Uterus (tissue), 4 donors: ENCODE measurements around the gene SEC16A. TPM values are rescaled to one million over a fixed set of nuclear protein-coding genes. Genes with fewer than 3 reads are reported as not detected.

ENCODE experiments used
- DNase-seq, 2 donors: peaks; one replicate each; pipeline ENCODE4 v3.0.0-alpha.2; 2019 to 2020
- H3K27ac ChIP-seq, 2 donors: fragments of 200-600 bp; sonication (generic); 1 replicate in 1 of 2; 2 replicates in 1 of 2; pipeline ENCODE4 v1.5.1; 2016 to 2018
- H3K27me3 ChIP-seq, 2 donors: fragments of 200-600 bp; sonication (generic); one replicate each; pipeline ENCODE4 v1.5.1; 2018 to 2019; ENCODE audit warnings: control low read depth in 1 of 2
- H3K36me3 ChIP-seq, 2 donors: fragments of 200-600 bp; sonication (generic); one replicate each; pipeline ENCODE4 v1.5.1; 2019; ENCODE audit warnings: control low read depth in 1 of 2
- H3K4me1 ChIP-seq, 2 donors: fragments of 200-600 bp; sonication (generic); one replicate each; pipeline ENCODE4 v1.5.1; 2018 to 2019; ENCODE audit warnings: control low read depth in 1 of 2
- H3K4me3 ChIP-seq, 2 donors: fragments of 200-600 bp; sonication (generic); 1 replicate in 1 of 2; 2 replicates in 1 of 2; pipeline ENCODE4 v1.5.1; 2018 to 2019; ENCODE audit warnings: mild to moderate bottlenecking in 1 of 2
- H3K9me3 ChIP-seq, 2 donors: fragments of 200-600 bp; sonication (generic); one replicate each; pipeline ENCODE4 v1.5.1; 2019; ENCODE audit warnings: control low read depth in 1 of 2
- POLR2A ChIP-seq, 2 donors: fragments of 450-650 bp; IDR thresholded peaks; one replicate each; pipeline ENCODE4 v1.6.1; 2016; ENCODE audit warnings: antibody characterized with exemption in 2 of 2, mild to moderate bottlenecking in 1 of 2, moderate library complexity in 1 of 2
- intact Hi-C: fragments of 100-400 bp; cut with DNase I; formaldehyde crosslinking; loops from one replicate; pipeline ENCODE4 v1.15.1; 2023; ENCODE audit warnings: low total_unique reads
- microRNA-seq: library from miRNA; unstranded; fragments of <30 nt; microRNA quantifications from one replicate; pipeline ENCODE4, GENCODE V29; 2016; ENCODE audit warnings: borderline microRNAs expressed, borderline replicate concordance
- small RNA-seq: library from RNA; depleted of rRNA; stranded (forward); fragments of <200 nt; gene quantifications from one replicate; pipeline ENCODE3, GENCODE V24; 2016
- total RNA-seq, 4 donors: library from RNA; depleted of rRNA in 3 of 4; stranded (reverse); fragments of >200 nt in 3 of 4; gene quantifications; one replicate each; pipeline versions ENCODE4 v1.1.0 to v1.2.4, GENCODE V29; 2014 to 2023
- TF ChIP-seq, protein P1 (sequence below), 4 experiments: fragments of 200-600 bp in 2 of 4; fragments of 450-650 bp in 2 of 4; sonication (generic) in 2 of 4; IDR thresholded peaks; one replicate each; pipeline ENCODE4 v1.5.1; 2016 to 2019; ENCODE audit warnings: antibody characterized with exemption in 4 of 4, mild to moderate bottlenecking in 2 of 4, moderate library complexity in 1 of 4
- donor health status: DM: yes; HTN: yes; CAD: no.

Gene SEC16A
- total RNA-seq, 4 donors from 2014 or later = 18.8 to 73.2 (median 35.1) TPM

DNA sequence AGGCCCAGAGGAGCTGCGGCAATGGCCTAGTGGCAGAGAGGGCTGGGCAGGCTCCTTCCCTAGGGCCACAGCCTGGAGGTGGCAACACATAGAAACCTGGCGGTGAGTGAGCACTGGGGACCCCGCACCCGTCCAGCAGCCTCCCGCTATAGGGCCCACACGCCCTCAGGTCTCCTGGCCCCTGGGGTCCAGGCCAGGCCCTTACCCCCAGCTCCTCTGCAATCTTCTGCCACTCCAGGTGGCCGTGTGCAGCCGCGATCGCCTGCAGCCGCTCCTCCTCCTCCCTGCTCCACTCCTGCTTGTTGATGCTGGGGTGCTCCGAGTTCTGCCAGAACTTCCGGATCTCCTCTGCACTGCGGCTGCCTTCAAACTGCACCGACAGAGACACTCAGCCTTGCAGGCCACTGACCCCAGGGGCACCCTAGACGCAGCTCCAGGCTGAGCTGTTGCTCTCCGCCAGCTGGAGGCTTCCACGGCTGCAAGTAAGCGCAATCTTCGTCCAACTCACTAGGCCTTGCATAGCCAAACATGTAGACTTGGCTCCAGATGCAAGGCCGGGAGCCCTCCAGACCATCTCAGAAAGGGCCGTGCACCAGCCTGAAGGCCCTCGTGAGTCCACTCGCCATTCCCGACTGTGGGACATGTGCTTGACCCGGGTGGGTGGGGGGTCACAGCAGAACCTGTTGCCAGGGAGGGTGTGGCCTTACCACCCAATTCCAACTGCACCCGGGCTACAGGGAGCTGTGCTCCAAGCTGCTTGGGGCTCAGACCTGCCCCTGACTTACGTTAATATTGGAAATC, 90.9 kb downstream of the SEC16A start:
- Histone ChIP-seq H3K4me1 (no peaks in the 10 kb centered on the region), H3K27ac (no peak overlapping the region), H3K9me3 (no peaks in the 10 kb centered on the region), H3K36me3 (no peaks in the 10 kb centered on the region), H3K27me3 (no peaks in the 10 kb centered on the region), H3K4me3 (no peak overlapping the region)
- intact Hi-C loops = no loop called here
- TF ChIP-seq, protein P1, sequence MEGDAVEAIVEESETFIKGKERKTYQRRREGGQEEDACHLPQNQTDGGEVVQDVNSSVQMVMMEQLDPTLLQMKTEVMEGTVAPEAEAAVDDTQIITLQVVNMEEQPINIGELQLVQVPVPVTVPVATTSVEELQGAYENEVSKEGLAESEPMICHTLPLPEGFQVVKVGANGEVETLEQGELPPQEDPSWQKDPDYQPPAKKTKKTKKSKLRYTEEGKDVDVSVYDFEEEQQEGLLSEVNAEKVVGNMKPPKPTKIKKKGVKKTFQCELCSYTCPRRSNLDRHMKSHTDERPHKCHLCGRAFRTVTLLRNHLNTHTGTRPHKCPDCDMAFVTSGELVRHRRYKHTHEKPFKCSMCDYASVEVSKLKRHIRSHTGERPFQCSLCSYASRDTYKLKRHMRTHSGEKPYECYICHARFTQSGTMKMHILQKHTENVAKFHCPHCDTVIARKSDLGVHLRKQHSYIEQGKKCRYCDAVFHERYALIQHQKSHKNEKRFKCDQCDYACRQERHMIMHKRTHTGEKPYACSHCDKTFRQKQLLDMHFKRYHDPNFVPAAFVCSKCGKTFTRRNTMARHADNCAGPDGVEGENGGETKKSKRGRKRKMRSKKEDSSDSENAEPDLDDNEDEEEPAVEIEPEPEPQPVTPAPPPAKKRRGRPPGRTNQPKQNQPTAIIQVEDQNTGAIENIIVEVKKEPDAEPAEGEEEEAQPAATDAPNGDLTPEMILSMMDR (IDR thresholded peaks at IDR 0.05) = no peak
- TF ChIP-seq POLR2A (IDR thresholded peaks at IDR 0.05) = no peak
- DNase-seq = no peak

Small RNA genes within 50 kb of the gene (microRNA-seq; reads per million reads assigned to microRNA genes)
- gene MIR4673 = not detected

Small RNA genes within 50 kb of the gene (small RNA-seq; reads per million reads assigned to genes)
- not detected for gene MIR4673

Other genes with a start within 250 kb of the SEC16A start
- 10 to 100 TPM in 2 of 4 donors, 1 to 10 TPM in 2; 5.6 to 13.1 (median 9.2) TPM for gene QSOX2, start 237.2 kb downstream of the SEC16A start, total RNA-seq
- 1 to 10 TPM in 2 of 4 donors, under 1 TPM in 2; 0.27 to 5.1 (median 2.2) TPM for gene CCDC187, start 178.9 kb downstream of the SEC16A start, total RNA-seq
- gene GPSM1, start 155.5 kb downstream of the SEC16A start, total RNA-seq = 10 to 100 TPM in 2 of 4 donors, 1 to 10 TPM in 2; 4.4 to 43.6 (median 24.1) TPM
- 10 to 100 TPM in 3 of 4 donors, 1 to 10 TPM in 1; 6.8 to 29.4 (median 27.3) TPM for gene DNLZ, start 119.3 kb downstream of the SEC16A start, total RNA-seq
- 10 to 100 TPM in 1 of 4 donors, 1 to 10 TPM in 2, under 1 TPM in 1; under 0.01 to 10.6 (median 2.5) TPM for gene CARD9, start 109.4 kb downstream of the SEC16A start, total RNA-seq
- 10 to 100 TPM in 2 of 4 donors, 1 to 10 TPM in 1, under 1 TPM in 1; 0.51 to 12.5 (median 7.7) TPM for gene SNAPC4, start 82.9 kb downstream of the SEC16A start, total RNA-seq
- 10 to 100 TPM; 19.5 to 44.0 (median 21.2) TPM for gene ENTR1, start 72.4 kb downstream of the SEC16A start, total RNA-seq
- gene PMPCA, start 72.4 kb downstream of the SEC16A start, total RNA-seq = 10 to 100 TPM in 3 of 4 donors, under 1 TPM in 1; 0.77 to 39.0 (median 29.5) TPM
- 10 to 100 TPM in 2 of 4 donors, 1 to 10 TPM in 2; 6.7 to 19.7 (median 11.2) TPM for gene INPP5E, start 43.2 kb downstream of the SEC16A start, total RNA-seq
- gene NOTCH1, start 63.0 kb upstream of the SEC16A start, total RNA-seq = 100 to 1,000 TPM in 1 of 4 donors, 10 to 100 TPM in 3; 19.7 to 109 (median 35.6) TPM
- gene EGFL7, start 179.9 kb upstream of the SEC16A start, total RNA-seq = 1,000 to 10,000 TPM in 1 of 4 donors, 100 to 1,000 TPM in 3; 119 to 1,791 (median 307) TPM
- 10 to 100 TPM; 22.7 to 45.1 (median 38.6) TPM for gene AGPAT2, start 204.4 kb upstream of the SEC16A start, total RNA-seq
- gene DIPK1B, start 229.5 kb upstream of the SEC16A start, total RNA-seq = 10 to 100 TPM in 3 of 4 donors, 1 to 10 TPM in 1; 3.2 to 26.3 (median 21.0) TPM